NT2/D1 (cell line): ENCODE results near the gene NAT16.

Source experiments
- DNase-seq: peaks from one replicate; pipeline ENCODE4 v3.0.0-alpha.2; 2011; ENCODE audit warnings: low read depth, low spot score
- H3K27me3 ChIP-seq: 2 replicates; pipeline ENCODE4 v1.6.0; 2011; ENCODE audit warnings: mild to moderate bottlenecking; ENCODE audit not compliant: insufficient read length, insufficient read depth
- H3K36me3 ChIP-seq: 2 replicates; pipeline ENCODE4 v1.6.1; 2011; ENCODE audit warnings: mild to moderate bottlenecking, low read length, mixed read lengths; ENCODE audit not compliant: insufficient read depth, insufficient read length
- H3K4me1 ChIP-seq: 2 replicates; pipeline ENCODE4 v1.5.1; 2011; ENCODE audit not compliant: insufficient read depth, insufficient read length
- H3K4me3 ChIP-seq: 2 replicates; pipeline ENCODE4 v1.5.1; 2011; ENCODE audit warnings: low read depth; ENCODE audit not compliant: insufficient read length
- H3K9ac ChIP-seq: 2 replicates; pipeline ENCODE4 v1.6.0; 2011; ENCODE audit warnings: low read depth; ENCODE audit not compliant: insufficient read length
- H3K9me3 ChIP-seq: 2 replicates; pipeline ENCODE4 v1.5.1; 2011; ENCODE audit warnings: mild to moderate bottlenecking, low read length; ENCODE audit not compliant: insufficient read depth
- SUZ12 ChIP-seq: IDR thresholded peaks from 2 replicates; pipeline ENCODE4 v1.6.1; 2011; ENCODE audit not compliant: insufficient read length, insufficient read depth; ENCODE audit errors: extremely low read depth
- YY1 ChIP-seq: IDR thresholded peaks from 2 replicates; pipeline ENCODE4 v1.6.1; 2011; ENCODE audit not compliant: insufficient read length, insufficient read depth
- ZNF274 ChIP-seq: IDR thresholded peaks from 2 replicates; pipeline ENCODE4 v1.6.1; 2011; ENCODE audit warnings: mild to moderate bottlenecking, low read depth, low read length

Gene NAT16

GRCh38 chr7:101159696-101160674 lies 20.1 kb downstream of the NAT16 start:
- Histone ChIP-seq H3K9ac (peak overlapping the region; percentile 42), H3K4me1 (peaks cover 16% of the 10 kb centered on the region), H3K36me3 (peaks cover 36% of the 10 kb centered on the region), H3K27me3 (peaks cover 3% of the 10 kb centered on the region), H3K9me3 (no peaks in the 10 kb centered on the region), H3K4me3 (no peak overlapping the region)
- DNase-seq = no peak
- no peak for TF ChIP-seq ZNF274
- no peak for TF ChIP-seq YY1
- TF ChIP-seq SUZ12 = no peak

- peaks cover 6% of the 10 kb centered on the region; the same call in 1 of the 2 replicates for H3K9me3 ChIP-seq
- H3K9ac ChIP-seq = no peak overlapping the region
- peaks cover 36% of the 10 kb centered on the region for H3K36me3 ChIP-seq
- DNase-seq = no peak
- TF ChIP-seq ZNF274 (no peak), SUZ12 (no peak), YY1 (no peak)
- no peak overlapping the region for H3K4me3 ChIP-seq
- peaks cover 13% of the 10 kb centered on the region for H3K4me1 ChIP-seq
- no peaks in the 10 kb centered on the region for H3K27me3 ChIP-seq
Observed at GRCh38 chr7:101156866-101157589, 23.1 kb downstream of the NAT16 start.

- H3K27me3 ChIP-seq = no peaks in the 10 kb centered on the region
- DNase-seq = no peak
- H3K4me3 ChIP-seq = no peak overlapping the region
- TF ChIP-seq SUZ12 (no peak), ZNF274 (no peak), YY1 (no peak)
- H3K4me1 ChIP-seq = peaks cover 12% of the 10 kb centered on the region
- H3K9me3 ChIP-seq = peaks cover 6% of the 10 kb centered on the region; the same call in 1 of the 2 replicates
- peak overlapping the region; percentile 32 for H3K9ac ChIP-seq
- H3K36me3 ChIP-seq = peaks cover 36% of the 10 kb centered on the region
Observed at GRCh38 chr7:101156277-101156676, 23.8 kb downstream of the NAT16 start.

- peaks cover 6% of the 10 kb centered on the region; the same call in 1 of the 2 replicates for H3K9me3 ChIP-seq
- no peaks in the 10 kb centered on the region for H3K27me3 ChIP-seq
- no peak for TF ChIP-seq SUZ12
- TF ChIP-seq YY1 = no peak
- no peak for TF ChIP-seq ZNF274
Observed at GRCh38 chr7:101155303-101155702, 24.8 kb downstream of the NAT16 start.

GRCh38 chr7:101154693-101155102 lies 25.4 kb downstream of the NAT16 start:
- Histone ChIP-seq H3K4me3 (peak overlapping the region; percentile 57), H3K27me3 (no peaks in the 10 kb centered on the region), H3K9me3 (peaks cover 6% of the 10 kb centered on the region; the same call in 1 of the 2 replicates), H3K36me3 (peaks cover 28% of the 10 kb centered on the region), H3K9ac (peak overlapping the region; percentile 81), H3K4me1 (peaks cover 4% of the 10 kb centered on the region)
- no peak for DNase-seq
- no peak for TF ChIP-seq YY1
- no peak for TF ChIP-seq SUZ12
- no peak for TF ChIP-seq ZNF274

More at GRCh38 chr7:101155303-101155702, 24.8 kb downstream of the NAT16 start:
- Histone ChIP-seq H3K4me3 (peak overlapping the region; percentile 57), H3K36me3 (peaks cover 34% of the 10 kb centered on the region), H3K4me1 (peaks cover 10% of the 10 kb centered on the region), H3K9ac (peak overlapping the region; percentile 81)
- DNase-seq = no peak

GRCh38 chr7:101153969-101154692 lies 26.0 kb downstream of the NAT16 start, which contains the start of gene AP1S1:
TSS of gene AP1S1 (plus strand) at chr7:101154476. CDS start at chr7:101154515, 39 bp downstream.
- Histone ChIP-seq H3K36me3 (peaks cover 24% of the 10 kb centered on the region), H3K4me3 (peak within 1 kb of the TSS; percentile 57), H3K9me3 (peaks cover 6% of the 10 kb centered on the region; the same call in 1 of the 2 replicates), H3K27me3 (no peaks in the 10 kb centered on the region), H3K9ac (peak within 1 kb of the TSS; percentile 81), H3K4me1 (peaks cover 2% of the 10 kb centered on the region)
- TF ChIP-seq ZNF274 = no peak
- no peak for TF ChIP-seq SUZ12
- no peak for TF ChIP-seq YY1
- peak; percentile 100 for DNase-seq
